Astrocyte of the cerebellum (primary cell): ENCODE data around the gene SHROOM1.
A peak's percentile ranks its signal among the peaks of the same experiment; 100 is the strongest.

Experiments used
- DNase-seq: peaks from one replicate; pipeline ENCODE4 v3.0.0-alpha.2; 2011; ENCODE audit warnings: low read depth
- H3K4me3 ChIP-seq: 2 replicates; pipeline ENCODE4 v1.5.1; 2011; ENCODE audit warnings: mild to moderate bottlenecking, low read depth, low read length, moderate library complexity
- in situ Hi-C: cut with HindIII; loops from 2 replicates; pipeline ENCODE4 v1.10.0; 2017; ENCODE audit warnings: low sequenced_read_pairs
- TF ChIP-seq, protein P1 (sequence below): IDR thresholded peaks from 2 replicates; pipeline ENCODE4 v1.5.1; 2012; ENCODE audit warnings: low read length, low read depth, moderate library complexity, mild to moderate bottlenecking; ENCODE audit errors: missing control alignments

The SHROOM1 gene

DNA sequence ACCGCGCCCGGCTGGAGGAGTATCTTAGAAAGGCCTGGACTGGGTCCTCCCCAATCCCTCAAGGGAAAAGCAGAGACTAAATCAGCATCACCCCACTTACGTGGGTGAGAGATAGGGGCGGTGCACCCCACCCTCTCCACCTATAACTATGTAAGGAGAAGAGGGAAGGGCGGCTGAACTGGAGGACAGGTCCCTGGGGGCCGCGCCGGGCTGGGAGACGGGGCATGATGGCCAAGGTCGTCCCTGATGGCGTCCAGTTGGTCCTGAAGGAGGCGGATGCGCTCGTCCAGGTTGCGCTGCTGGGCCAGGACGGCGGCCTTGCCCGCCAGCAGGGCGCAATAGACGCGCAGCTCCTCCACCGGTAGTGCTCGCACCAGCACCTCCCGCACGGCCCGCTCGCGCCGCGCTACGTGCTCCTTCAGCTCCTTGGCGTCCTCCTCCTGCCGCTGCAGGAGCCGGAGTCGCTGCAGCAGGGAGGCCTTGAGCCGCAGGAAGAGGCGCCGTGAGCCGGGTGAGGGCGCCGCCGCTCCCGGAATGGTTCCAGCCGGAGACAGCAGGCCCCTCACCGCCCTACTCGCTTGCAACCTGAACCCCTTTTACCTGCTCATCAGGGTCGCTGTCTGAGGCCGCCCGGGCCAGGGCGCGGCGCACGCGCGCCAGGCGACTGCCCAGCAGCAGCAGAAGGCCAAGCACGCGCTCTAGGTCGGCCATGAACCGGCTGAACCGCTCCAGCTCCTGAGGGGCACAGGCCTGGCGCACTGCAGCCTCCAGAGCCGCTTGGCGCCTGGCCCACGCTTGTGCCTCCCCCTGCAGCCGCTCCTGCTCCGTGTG lies 7.6 kb downstream of the SHROOM1 start:
- in situ Hi-C loops = loop anchor here (5.0 kb wide), 1 partner anchor 51 kb away; no protein-coding TSS in a partner anchor
- H3K4me3 ChIP-seq = peak overlapping the region; percentile 7
- TF ChIP-seq, protein P1, sequence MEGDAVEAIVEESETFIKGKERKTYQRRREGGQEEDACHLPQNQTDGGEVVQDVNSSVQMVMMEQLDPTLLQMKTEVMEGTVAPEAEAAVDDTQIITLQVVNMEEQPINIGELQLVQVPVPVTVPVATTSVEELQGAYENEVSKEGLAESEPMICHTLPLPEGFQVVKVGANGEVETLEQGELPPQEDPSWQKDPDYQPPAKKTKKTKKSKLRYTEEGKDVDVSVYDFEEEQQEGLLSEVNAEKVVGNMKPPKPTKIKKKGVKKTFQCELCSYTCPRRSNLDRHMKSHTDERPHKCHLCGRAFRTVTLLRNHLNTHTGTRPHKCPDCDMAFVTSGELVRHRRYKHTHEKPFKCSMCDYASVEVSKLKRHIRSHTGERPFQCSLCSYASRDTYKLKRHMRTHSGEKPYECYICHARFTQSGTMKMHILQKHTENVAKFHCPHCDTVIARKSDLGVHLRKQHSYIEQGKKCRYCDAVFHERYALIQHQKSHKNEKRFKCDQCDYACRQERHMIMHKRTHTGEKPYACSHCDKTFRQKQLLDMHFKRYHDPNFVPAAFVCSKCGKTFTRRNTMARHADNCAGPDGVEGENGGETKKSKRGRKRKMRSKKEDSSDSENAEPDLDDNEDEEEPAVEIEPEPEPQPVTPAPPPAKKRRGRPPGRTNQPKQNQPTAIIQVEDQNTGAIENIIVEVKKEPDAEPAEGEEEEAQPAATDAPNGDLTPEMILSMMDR = no peak
- DNase-seq = no peak

- TF ChIP-seq, protein P1 = no peak
- no peak overlapping the region for H3K4me3 ChIP-seq
- in situ Hi-C loops = loop anchor here (5.0 kb wide), 1 partner anchor 49 kb away; no protein-coding TSS in a partner anchor
- no peak for DNase-seq
Observed at GRCh38 chr5:132821791-132822190, 8.7 kb downstream of the SHROOM1 start.

GRCh38 chr5:132821350-132821749 lies 9.1 kb downstream of the SHROOM1 start:
- TF ChIP-seq, protein P1 = no peak
- in situ Hi-C loops = loop anchor here (5.0 kb wide), 1 partner anchor 49 kb away; no protein-coding TSS in a partner anchor

GRCh38 chr5:132820162-132820754 lies 10.2 kb downstream of the SHROOM1 start:
- in situ Hi-C loops = loop anchor here (5.0 kb wide), 1 partner anchor 48 kb away; no protein-coding TSS in a partner anchor
- TF ChIP-seq, protein P1 = peak; percentile 84
- peak; percentile 85 for DNase-seq
- no peak overlapping the region for H3K4me3 ChIP-seq

More at GRCh38 chr5:132821350-132821749, 9.1 kb downstream of the SHROOM1 start:
- no peak overlapping the region for H3K4me3 ChIP-seq
- no peak for DNase-seq

DNA sequence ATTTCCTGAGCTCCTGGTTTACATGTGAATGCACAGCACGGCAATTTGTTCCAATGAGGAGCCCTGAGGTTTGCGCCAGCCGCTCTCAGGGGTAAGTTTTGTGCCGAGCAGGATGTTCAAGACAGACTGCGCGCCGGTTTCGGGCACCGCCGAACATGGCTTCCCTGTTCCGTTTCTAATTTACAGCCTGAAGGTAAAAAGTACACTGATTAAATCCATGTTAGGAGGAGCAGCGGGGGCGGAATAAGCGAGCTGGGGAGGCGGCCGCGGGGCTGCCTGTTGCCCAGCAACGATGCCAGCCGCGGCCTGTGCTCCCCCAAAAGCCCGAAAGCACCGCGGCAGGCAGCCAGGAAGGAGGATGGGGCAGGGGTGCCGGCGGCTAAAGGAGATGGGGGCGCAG lies 11.0 kb downstream of the SHROOM1 start:
- no peak overlapping the region for H3K4me3 ChIP-seq
- in situ Hi-C loops = no loop called here
- TF ChIP-seq, protein P1 = no peak

GRCh38 chr5:132817011-132817410 lies 13.4 kb downstream of the SHROOM1 start:
- TF ChIP-seq, protein P1 = no peak
- in situ Hi-C loops = no loop called here

More for the DNA sequence above, 11.0 kb downstream of the SHROOM1 start:
- DNase-seq = no peak

More at GRCh38 chr5:132817011-132817410, 13.4 kb downstream of the SHROOM1 start:
- DNase-seq = no peak
- no peak overlapping the region for H3K4me3 ChIP-seq
